ENCODE data around the gene PKNOX2. TPM values are rescaled to one million over a fixed set of nuclear protein-coding genes. Genes with fewer than 3 reads are reported as not detected.

PKNOX2 gene
- total RNA-seq, 6 experiments from 2014 or later: 0.10 TPM; not detected in 5

GRCh38 chr11:125154378-125155099 is 10.0 kb upstream of the PKNOX2 start:
- Mint-ChIP-seq H3K4me3 (no peak overlapping the region), H3K36me3 (ENCODE audit: low read depth) (no peaks in the 10 kb centered on the region), H3K4me1 (ENCODE audit: low read depth) (no peaks in the 10 kb centered on the region), H3K27me3 (ENCODE audit: insufficient read depth) (peaks cover 27% of the 10 kb centered on the region), H3K9me3 (no peaks in the 10 kb centered on the region), H3K27ac (no peak overlapping the region)
- DNase-seq: no peak
- TF ChIP-seq, protein P1, sequence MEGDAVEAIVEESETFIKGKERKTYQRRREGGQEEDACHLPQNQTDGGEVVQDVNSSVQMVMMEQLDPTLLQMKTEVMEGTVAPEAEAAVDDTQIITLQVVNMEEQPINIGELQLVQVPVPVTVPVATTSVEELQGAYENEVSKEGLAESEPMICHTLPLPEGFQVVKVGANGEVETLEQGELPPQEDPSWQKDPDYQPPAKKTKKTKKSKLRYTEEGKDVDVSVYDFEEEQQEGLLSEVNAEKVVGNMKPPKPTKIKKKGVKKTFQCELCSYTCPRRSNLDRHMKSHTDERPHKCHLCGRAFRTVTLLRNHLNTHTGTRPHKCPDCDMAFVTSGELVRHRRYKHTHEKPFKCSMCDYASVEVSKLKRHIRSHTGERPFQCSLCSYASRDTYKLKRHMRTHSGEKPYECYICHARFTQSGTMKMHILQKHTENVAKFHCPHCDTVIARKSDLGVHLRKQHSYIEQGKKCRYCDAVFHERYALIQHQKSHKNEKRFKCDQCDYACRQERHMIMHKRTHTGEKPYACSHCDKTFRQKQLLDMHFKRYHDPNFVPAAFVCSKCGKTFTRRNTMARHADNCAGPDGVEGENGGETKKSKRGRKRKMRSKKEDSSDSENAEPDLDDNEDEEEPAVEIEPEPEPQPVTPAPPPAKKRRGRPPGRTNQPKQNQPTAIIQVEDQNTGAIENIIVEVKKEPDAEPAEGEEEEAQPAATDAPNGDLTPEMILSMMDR (IDR thresholded peaks at IDR 0.05): no peak

DNA sequence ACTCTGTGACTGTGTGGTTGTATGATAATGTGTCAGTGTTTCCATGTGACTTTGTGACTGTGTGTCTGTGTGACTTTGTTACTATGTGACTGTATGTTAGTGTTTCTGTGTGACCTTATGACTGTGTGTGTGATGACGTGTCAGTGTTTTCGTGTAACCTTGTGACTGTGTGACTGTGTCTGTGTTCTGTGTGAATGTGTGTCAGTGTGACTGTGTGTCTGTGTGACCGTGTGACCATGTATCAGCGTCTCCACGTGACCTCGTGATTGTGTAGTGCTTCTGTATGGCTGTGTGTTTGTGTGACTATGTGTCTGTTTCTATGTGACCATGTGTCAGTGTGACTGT is 9.5 kb upstream of the PKNOX2 start:
- DNase-seq: no peak
- no peaks in the 10 kb centered on the region for H3K36me3 Mint-ChIP-seq (ENCODE audit: low read depth)
- no peak overlapping the region for H3K4me3 Mint-ChIP-seq
- H3K27me3 Mint-ChIP-seq (ENCODE audit: insufficient read depth): peaks cover 30% of the 10 kb centered on the region
- TF ChIP-seq, protein P1 (IDR thresholded peaks at IDR 0.05): no peak
- no peaks in the 10 kb centered on the region for H3K9me3 Mint-ChIP-seq
- H3K4me1 Mint-ChIP-seq (ENCODE audit: low read depth): no peaks in the 10 kb centered on the region
- no peak overlapping the region for H3K27ac Mint-ChIP-seq

- no peaks in the 10 kb centered on the region for H3K36me3 Mint-ChIP-seq (ENCODE audit: low read depth)
- no peak overlapping the region for H3K27ac Mint-ChIP-seq
- H3K4me3 Mint-ChIP-seq: no peak overlapping the region
- no peak for DNase-seq
- H3K9me3 Mint-ChIP-seq: no peaks in the 10 kb centered on the region
- H3K4me1 Mint-ChIP-seq (ENCODE audit: low read depth): no peaks in the 10 kb centered on the region
- H3K27me3 Mint-ChIP-seq (ENCODE audit: insufficient read depth): peaks cover 31% of the 10 kb centered on the region
- TF ChIP-seq, protein P1 (IDR thresholded peaks at IDR 0.05): no peak
Observed at GRCh38 chr11:125155767-125156166, 8.8 kb upstream of the PKNOX2 start.

GRCh38 chr11:125156346-125157117 is 8.0 kb upstream of the PKNOX2 start:
- peaks cover 31% of the 10 kb centered on the region for H3K27me3 Mint-ChIP-seq (ENCODE audit: insufficient read depth)
- no peak for DNase-seq
- TF ChIP-seq, protein P1 (IDR thresholded peaks at IDR 0.05): no peak

GRCh38 chr11:125157118-125157733 is 7.3 kb upstream of the PKNOX2 start:
- no peak for DNase-seq
- H3K36me3 Mint-ChIP-seq (ENCODE audit: low read depth): no peaks in the 10 kb centered on the region
- no peaks in the 10 kb centered on the region for H3K9me3 Mint-ChIP-seq
- TF ChIP-seq, protein P1 (IDR thresholded peaks at IDR 0.05): no peak
- H3K27ac Mint-ChIP-seq: no peak overlapping the region
- H3K4me3 Mint-ChIP-seq: no peak overlapping the region
- H3K4me1 Mint-ChIP-seq (ENCODE audit: low read depth): no peaks in the 10 kb centered on the region
- peaks cover 31% of the 10 kb centered on the region for H3K27me3 Mint-ChIP-seq (ENCODE audit: insufficient read depth)

More at GRCh38 chr11:125156346-125157117, 8.0 kb upstream of the PKNOX2 start:
- H3K36me3 Mint-ChIP-seq (ENCODE audit: low read depth): no peaks in the 10 kb centered on the region
- H3K4me3 Mint-ChIP-seq: no peak overlapping the region
- H3K4me1 Mint-ChIP-seq (ENCODE audit: low read depth): no peaks in the 10 kb centered on the region
- H3K27ac Mint-ChIP-seq: no peak overlapping the region
- no peaks in the 10 kb centered on the region for H3K9me3 Mint-ChIP-seq

All from HFFc6 (cell line).